GM19372 (cell line): Measurements from ENCODE around the gene KRIT1.

Experiments used
- ATAC-seq: cut with Tn5 transposase; IDR thresholded peaks from one replicate; pipeline ENCODE4 v1.9.1; 2021; ENCODE audit warnings: mild to moderate bottlenecking, low read depth, moderate library complexity; ENCODE audit not compliant: unreplicated experiment

KRIT1 gene

GRCh38 chr7:92158660-92159575, 86.8 kb downstream of the KRIT1 start:
- ATAC-seq, result peak; percentile 62

GRCh38 chr7:92156990-92157389, 88.7 kb downstream of the KRIT1 start:
- ATAC-seq, result no peak

- ATAC-seq, result no peak
These were observed 90.5 kb downstream of the KRIT1 start for GRCh38 chr7:92155108-92155739.

GRCh38 chr7:92150450-92151017, 95.2 kb downstream of the KRIT1 start:
- ATAC-seq, result no peak

- ATAC-seq, result no peak
These were observed 95.9 kb downstream of the KRIT1 start for GRCh38 chr7:92149736-92150239.
